DMS153 treated with DMSO at 0.1 percent for 48 hours (cell line): Measurements from ENCODE around the gene TOMM20.
"Not testable (repeated sequence)": the region's sequence is repeated elsewhere in the genome, so short reads cannot be mapped to it uniquely, and the experiment has no call there.

Experiments used
- DNase-seq: peaks from one replicate; lab custom pipeline; 2025; ENCODE audit not compliant: unreplicated experiment; lab: John Stamatoyannopoulos, UW

The TOMM20 gene

GRCh38 chr1:235102993-235103411 lies 25.6 kb downstream of the TOMM20 start:
- DNase-seq = no peak

- DNase-seq = no peak
Observed at GRCh38 chr1:235102259-235102582, 26.4 kb downstream of the TOMM20 start.

- DNase-seq = no peak
Observed at GRCh38 chr1:235101558-235102258, 26.9 kb downstream of the TOMM20 start.

GRCh38 chr1:235100194-235100772 lies 28.4 kb downstream of the TOMM20 start:
- no peak for DNase-seq

- no peak for DNase-seq
Observed at GRCh38 chr1:235098991-235099390, 29.6 kb downstream of the TOMM20 start.

GRCh38 chr1:235098547-235098946 lies 30.1 kb downstream of the TOMM20 start:
- no peak for DNase-seq

GRCh38 chr1:235097501-235097900 lies 31.1 kb downstream of the TOMM20 start:
- not testable (repeated sequence) for DNase-seq

- no peak for DNase-seq
Observed at GRCh38 chr1:235095938-235096562, 32.6 kb downstream of the TOMM20 start.

- no peak for DNase-seq
Observed at GRCh38 chr1:235093696-235094592, 34.7 kb downstream of the TOMM20 start.

GRCh38 chr1:235093013-235093695 lies 35.5 kb downstream of the TOMM20 start:
- no peak for DNase-seq

- DNase-seq = not testable (repeated sequence)
Observed at GRCh38 chr1:235092415-235092814, 36.2 kb downstream of the TOMM20 start.

- not testable (repeated sequence) for DNase-seq
Observed at GRCh38 chr1:235092045-235092406, 36.6 kb downstream of the TOMM20 start.

- not testable (repeated sequence) for DNase-seq
Observed at GRCh38 chr1:235091319-235092044, 37.2 kb downstream of the TOMM20 start.

GRCh38 chr1:235090406-235091069 lies 38.1 kb downstream of the TOMM20 start:
- no peak for DNase-seq

- no peak for DNase-seq
Observed at GRCh38 chr1:235088907-235089306, 39.7 kb downstream of the TOMM20 start.

GRCh38 chr1:235088430-235088829 lies 40.2 kb downstream of the TOMM20 start:
- no peak for DNase-seq

GRCh38 chr1:235087906-235088305 lies 40.7 kb downstream of the TOMM20 start:
- no peak for DNase-seq

- not testable (repeated sequence) for DNase-seq
Observed at GRCh38 chr1:235085411-235086117, 43.1 kb downstream of the TOMM20 start.

GRCh38 chr1:235080788-235081187 lies 47.8 kb downstream of the TOMM20 start:
- DNase-seq = not testable (repeated sequence)
